Urinary bladder (tissue), 4 donors: Measurements from ENCODE around the gene INPP5A. TPM values are rescaled to one million over a fixed set of nuclear protein-coding genes. Genes with fewer than 3 reads are reported as not detected.

Experiments used
- DNase-seq: peaks from one replicate; pipeline ENCODE4 v3.0.0-alpha.2; 2015; ENCODE audit errors: extremely low spot score
- H3K27ac ChIP-seq: one replicate; pipeline ENCODE4 v1.5.1; 2013; ENCODE audit warnings: low read depth, mild to moderate bottlenecking, moderate library complexity
- H3K36me3 ChIP-seq: one replicate; pipeline ENCODE4 v1.6.1; 2013; ENCODE audit warnings: mild to moderate bottlenecking, moderate library complexity; ENCODE audit not compliant: insufficient read depth
- H3K4me1 ChIP-seq: one replicate; pipeline ENCODE4 v1.6.1; 2013; ENCODE audit warnings: mild to moderate bottlenecking, moderate library complexity; ENCODE audit not compliant: insufficient read depth
- H3K4me3 ChIP-seq: one replicate; pipeline ENCODE4 v1.5.1; 2013; ENCODE audit warnings: low read depth, low read length
- WGBS: extraction: QIAGEN DNeasy Blood & Tissue Kit; methylation state at CpG from one replicate; pipeline ENCODE4 v1.1.7; 2013; 5-methylcytosine and 5-hydroxymethylcytosine counted together
- polyA plus RNA-seq: library from polyadenylated mRNA; stranded (reverse); fragments of 200-250 nt; gene quantifications from one replicate; pipeline ENCODE4 v1.2.3, GENCODE V29; 2013
- total RNA-seq: library from RNA; depleted of rRNA; stranded (reverse); fragments of >200 nt; gene quantifications from one replicate; pipeline ENCODE4 v1.2.3, GENCODE V29; 2014
- donor health status: healthy with polysubstance abuse.
- donor health status: healthy.

The INPP5A gene
- total and polyA plus RNA-seq, 2 donors: 61.0 to 66.2 TPM

- H3K4me3 ChIP-seq: no peak overlapping the region
- H3K4me1 ChIP-seq: no peaks in the 10 kb centered on the region
- 83% methylated on average over 9 of the region's 9 CpGs for WGBS
- DNase-seq: no peak
- no peaks in the 10 kb centered on the region for H3K36me3 ChIP-seq
- H3K27ac ChIP-seq: no peak overlapping the region
Observed at GRCh38 chr10:132636358-132636757, 98.8 kb downstream of the INPP5A start.

- Histone ChIP-seq H3K27ac (no peak overlapping the region), H3K4me3 (no peak overlapping the region), H3K4me1 (no peaks in the 10 kb centered on the region), H3K36me3 (no peaks in the 10 kb centered on the region)
- WGBS: 31% methylated on average over 19 of the region's 19 CpGs
- peak; percentile 70 for DNase-seq
Observed at GRCh38 chr10:132637477-132638129, 100.0 kb downstream of the INPP5A start.

GRCh38 chr10:132638130-132638515 lies 100.5 kb downstream of the INPP5A start:
- DNase-seq: no peak
- no peaks in the 10 kb centered on the region for H3K36me3 ChIP-seq
- no peaks in the 10 kb centered on the region for H3K4me1 ChIP-seq
- 54% methylated on average over 8 of the region's 8 CpGs for WGBS
- no peak overlapping the region for H3K27ac ChIP-seq
- no peak overlapping the region for H3K4me3 ChIP-seq

GRCh38 chr10:132639470-132639869 lies 101.9 kb downstream of the INPP5A start:
- Histone ChIP-seq H3K27ac (no peak overlapping the region), H3K4me1 (no peaks in the 10 kb centered on the region), H3K4me3 (no peak overlapping the region), H3K36me3 (no peaks in the 10 kb centered on the region)
- no peak for DNase-seq
- 73% methylated on average over 4 of the region's 4 CpGs for WGBS

GRCh38 chr10:132640326-132641125 lies 102.9 kb downstream of the INPP5A start:
- no peak for DNase-seq
- H3K4me3 ChIP-seq: no peak overlapping the region
- WGBS: 95% methylated on average over 29 of the region's 29 CpGs
- H3K27ac ChIP-seq: no peak overlapping the region
- H3K4me1 ChIP-seq: no peaks in the 10 kb centered on the region
- H3K36me3 ChIP-seq: no peaks in the 10 kb centered on the region

- no peak for DNase-seq
- H3K4me1 ChIP-seq: no peaks in the 10 kb centered on the region
- no peak overlapping the region for H3K27ac ChIP-seq
- 68% methylated on average over 8 of the region's 8 CpGs for WGBS
- H3K36me3 ChIP-seq: no peaks in the 10 kb centered on the region
- H3K4me3 ChIP-seq: no peak overlapping the region
Observed at GRCh38 chr10:132641401-132641800, 103.8 kb downstream of the INPP5A start.

- Histone ChIP-seq H3K27ac (no peak overlapping the region), H3K4me1 (no peaks in the 10 kb centered on the region), H3K36me3 (no peaks in the 10 kb centered on the region), H3K4me3 (no peak overlapping the region)
- WGBS: 87% methylated on average over 33 of the region's 33 CpGs
- no peak for DNase-seq
Observed at GRCh38 chr10:132641966-132642731, 104.6 kb downstream of the INPP5A start.

GRCh38 chr10:132642732-132643008 lies 105.1 kb downstream of the INPP5A start:
- Histone ChIP-seq H3K36me3 (no peaks in the 10 kb centered on the region), H3K4me1 (no peaks in the 10 kb centered on the region), H3K4me3 (no peak overlapping the region), H3K27ac (no peak overlapping the region)
- DNase-seq: no peak
- 94% methylated on average over 11 of the region's 11 CpGs for WGBS

- 75% methylated on average over 35 of the region's 35 CpGs for WGBS
- no peak for DNase-seq
- H3K36me3 ChIP-seq: no peaks in the 10 kb centered on the region
- H3K27ac ChIP-seq: no peak overlapping the region
- no peaks in the 10 kb centered on the region for H3K4me1 ChIP-seq
- H3K4me3 ChIP-seq: no peak overlapping the region
Observed at GRCh38 chr10:132643709-132644526, 106.3 kb downstream of the INPP5A start.

GRCh38 chr10:132644527-132645246 lies 107.1 kb downstream of the INPP5A start:
- H3K4me1 ChIP-seq: no peaks in the 10 kb centered on the region
- WGBS: 87% methylated on average over 30 of the region's 30 CpGs
- no peak overlapping the region for H3K4me3 ChIP-seq
- no peak overlapping the region for H3K27ac ChIP-seq
- DNase-seq: no peak
- H3K36me3 ChIP-seq: no peaks in the 10 kb centered on the region

- Histone ChIP-seq H3K27ac (no peak overlapping the region), H3K4me3 (no peak overlapping the region), H3K4me1 (no peaks in the 10 kb centered on the region), H3K36me3 (no peaks in the 10 kb centered on the region)
- 95% methylated on average over 14 of the region's 14 CpGs for WGBS
- DNase-seq: no peak
Observed at GRCh38 chr10:132645247-132645530, 107.6 kb downstream of the INPP5A start.

- Histone ChIP-seq H3K4me3 (no peak overlapping the region), H3K36me3 (no peaks in the 10 kb centered on the region), H3K4me1 (no peaks in the 10 kb centered on the region), H3K27ac (no peak overlapping the region)
- 91% methylated on average over 36 of the region's 36 CpGs for WGBS
- no peak for DNase-seq
Observed at GRCh38 chr10:132645630-132646442, 108.2 kb downstream of the INPP5A start.
